Measurements from ENCODE around the gene AOPEP.

AOPEP gene

DNA sequence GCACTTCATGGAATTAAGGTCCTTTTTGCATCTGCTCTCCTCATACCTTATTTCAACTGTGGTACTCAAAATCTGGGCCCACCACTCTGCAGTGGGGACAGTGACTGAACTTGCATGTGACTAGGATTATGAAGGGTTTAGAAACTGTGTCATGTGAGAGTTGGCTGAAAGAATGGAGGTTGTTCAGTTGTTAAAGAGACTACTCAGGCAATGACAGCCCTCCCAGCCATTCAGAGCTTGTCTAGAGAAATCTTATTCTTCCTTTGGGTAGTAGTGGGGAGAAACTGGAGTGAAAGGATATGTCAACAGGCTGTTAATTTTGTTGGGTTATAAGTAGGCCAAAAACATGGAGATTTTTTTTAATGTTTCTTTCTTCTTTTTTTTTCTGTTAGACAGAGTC is 10.3 kb downstream of the AOPEP start:
- no peak overlapping the region for H3K27ac Mint-ChIP-seq
- H3K36me3 Mint-ChIP-seq (ENCODE audit: low read depth): peaks cover 9% of the 10 kb centered on the region
- no peaks in the 10 kb centered on the region for H3K9me3 Mint-ChIP-seq
- H3K4me1 Mint-ChIP-seq (ENCODE audit: low read depth): peaks cover 4% of the 10 kb centered on the region
- H3K27me3 Mint-ChIP-seq: no peaks in the 10 kb centered on the region
- no peak overlapping the region for H3K4me3 Mint-ChIP-seq

GRCh38 chr9:94740145-94740840 is 13.8 kb downstream of the AOPEP start:
- no peaks in the 10 kb centered on the region for H3K27me3 Mint-ChIP-seq
- H3K27ac Mint-ChIP-seq: no peak overlapping the region
- H3K4me3 Mint-ChIP-seq: no peak overlapping the region
- H3K9me3 Mint-ChIP-seq: no peaks in the 10 kb centered on the region
- peaks cover 4% of the 10 kb centered on the region for H3K4me1 Mint-ChIP-seq (ENCODE audit: low read depth)
- H3K36me3 Mint-ChIP-seq (ENCODE audit: low read depth): peaks cover 16% of the 10 kb centered on the region

- Mint-ChIP-seq H3K4me3 (no peak overlapping the region), H3K27me3 (no peaks in the 10 kb centered on the region), H3K4me1 (ENCODE audit: low read depth) (peaks cover 4% of the 10 kb centered on the region), H3K27ac (no peak overlapping the region), H3K36me3 (ENCODE audit: low read depth) (peaks cover 21% of the 10 kb centered on the region), H3K9me3 (no peaks in the 10 kb centered on the region)
Measured at GRCh38 chr9:94741866-94742265, 15.4 kb downstream of the AOPEP start.

- no peaks in the 10 kb centered on the region for H3K27me3 Mint-ChIP-seq
- H3K4me1 Mint-ChIP-seq (ENCODE audit: low read depth): peaks cover 4% of the 10 kb centered on the region
- no peak overlapping the region for H3K4me3 Mint-ChIP-seq
- H3K27ac Mint-ChIP-seq: no peak overlapping the region
- H3K36me3 Mint-ChIP-seq (ENCODE audit: low read depth): peaks cover 30% of the 10 kb centered on the region
- H3K9me3 Mint-ChIP-seq: no peaks in the 10 kb centered on the region
Measured at GRCh38 chr9:94743035-94743954, 16.8 kb downstream of the AOPEP start.

- Mint-ChIP-seq H3K4me1 (ENCODE audit: low read depth) (no peaks in the 10 kb centered on the region), H3K27me3 (no peaks in the 10 kb centered on the region), H3K9me3 (no peaks in the 10 kb centered on the region), H3K27ac (no peak overlapping the region), H3K36me3 (ENCODE audit: low read depth) (peaks cover 47% of the 10 kb centered on the region), H3K4me3 (no peak overlapping the region)
Measured at GRCh38 chr9:94745806-94746540, 19.5 kb downstream of the AOPEP start.

- Mint-ChIP-seq H3K36me3 (ENCODE audit: low read depth) (peaks cover 50% of the 10 kb centered on the region), H3K27ac (no peak overlapping the region), H3K9me3 (no peaks in the 10 kb centered on the region), H3K4me3 (no peak overlapping the region), H3K4me1 (ENCODE audit: low read depth) (no peaks in the 10 kb centered on the region), H3K27me3 (no peaks in the 10 kb centered on the region)
Measured at GRCh38 chr9:94746541-94747370, 20.3 kb downstream of the AOPEP start.

- no peaks in the 10 kb centered on the region for H3K27me3 Mint-ChIP-seq
Measured at GRCh38 chr9:94754976-94755475, 28.5 kb downstream of the AOPEP start.

DNA sequence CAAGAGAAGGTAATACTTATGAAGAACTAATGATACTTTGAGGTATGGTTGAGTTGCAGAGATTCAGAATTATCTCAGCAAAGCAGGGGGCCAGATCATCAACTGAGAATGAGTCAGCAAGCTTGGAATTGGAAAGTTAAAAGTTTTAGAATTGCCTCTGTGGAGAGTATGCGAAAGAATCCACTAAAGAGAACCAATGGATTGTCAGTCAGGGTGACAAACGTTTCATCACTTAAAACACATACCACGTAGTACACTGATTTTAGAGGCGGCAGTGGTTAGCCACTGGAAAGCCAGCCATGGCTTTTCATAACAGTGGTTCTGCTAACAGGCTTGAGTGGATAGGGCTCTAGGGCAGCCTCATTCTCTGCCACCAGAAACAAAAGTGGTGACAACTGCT is 30.7 kb downstream of the AOPEP start:
- H3K9me3 Mint-ChIP-seq: no peaks in the 10 kb centered on the region
- H3K27ac Mint-ChIP-seq: no peak overlapping the region
- H3K36me3 Mint-ChIP-seq (ENCODE audit: low read depth): peaks cover 22% of the 10 kb centered on the region
- H3K4me3 Mint-ChIP-seq: no peak overlapping the region
- peaks cover 9% of the 10 kb centered on the region for H3K4me1 Mint-ChIP-seq (ENCODE audit: low read depth)
- H3K27me3 Mint-ChIP-seq: no peaks in the 10 kb centered on the region

More at GRCh38 chr9:94754976-94755475, 28.5 kb downstream of the AOPEP start:
- H3K9me3 Mint-ChIP-seq: no peaks in the 10 kb centered on the region
- H3K27ac Mint-ChIP-seq: no peak overlapping the region
- no peak overlapping the region for H3K4me3 Mint-ChIP-seq
- no peaks in the 10 kb centered on the region for H3K4me1 Mint-ChIP-seq (ENCODE audit: low read depth)
- peaks cover 13% of the 10 kb centered on the region for H3K36me3 Mint-ChIP-seq (ENCODE audit: low read depth)

GRCh38 chr9:94758031-94758430 is 31.5 kb downstream of the AOPEP start:
- H3K27ac Mint-ChIP-seq: no peak overlapping the region
- H3K36me3 Mint-ChIP-seq (ENCODE audit: low read depth): peaks cover 19% of the 10 kb centered on the region
- no peaks in the 10 kb centered on the region for H3K27me3 Mint-ChIP-seq
- H3K4me3 Mint-ChIP-seq: no peak overlapping the region
- H3K4me1 Mint-ChIP-seq (ENCODE audit: low read depth): peaks cover 9% of the 10 kb centered on the region
- no peaks in the 10 kb centered on the region for H3K9me3 Mint-ChIP-seq

DNA sequence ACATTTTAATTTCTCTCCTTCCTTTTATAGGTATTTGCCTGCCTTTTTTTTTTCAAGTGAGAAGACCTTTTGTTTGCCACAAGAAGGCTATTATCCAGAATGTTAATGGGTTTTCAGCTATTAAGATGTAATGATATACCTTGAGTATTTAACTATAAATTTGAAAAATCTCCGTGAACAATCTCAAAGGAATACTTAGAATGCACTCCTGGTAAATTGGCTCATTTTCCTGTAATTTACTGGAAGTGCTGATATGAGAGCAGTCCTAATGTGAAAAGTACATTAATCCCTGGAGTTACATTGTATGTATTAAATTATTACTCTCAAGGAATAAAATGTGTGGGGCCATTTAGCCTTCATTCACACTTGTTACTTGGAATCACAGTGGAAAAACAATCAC is 32.4 kb downstream of the AOPEP start:
- peaks cover 22% of the 10 kb centered on the region for H3K36me3 Mint-ChIP-seq (ENCODE audit: low read depth)
- no peaks in the 10 kb centered on the region for H3K9me3 Mint-ChIP-seq
- peaks cover 9% of the 10 kb centered on the region for H3K4me1 Mint-ChIP-seq (ENCODE audit: low read depth)
- H3K4me3 Mint-ChIP-seq: no peak overlapping the region
- H3K27ac Mint-ChIP-seq: no peak overlapping the region
- no peaks in the 10 kb centered on the region for H3K27me3 Mint-ChIP-seq

DNA sequence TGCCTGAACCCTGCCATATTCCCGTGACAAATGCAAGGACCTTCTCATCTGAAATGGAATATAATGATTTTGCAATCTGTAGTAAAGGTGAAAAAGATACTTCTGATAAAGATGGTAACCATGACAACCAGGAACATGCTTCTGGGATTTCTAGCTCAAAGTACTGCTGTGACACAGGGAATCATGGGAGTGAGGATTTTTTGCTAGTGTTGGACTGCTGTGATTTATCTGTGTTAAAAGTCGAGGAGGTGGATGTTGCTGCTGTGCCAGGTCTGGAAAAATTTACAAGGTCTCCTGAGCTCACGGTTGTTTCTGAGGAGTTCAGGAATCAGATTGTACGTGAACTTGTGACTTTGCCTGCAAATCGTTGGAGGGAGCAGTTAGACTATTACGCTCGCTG is 33.5 kb downstream of the AOPEP start:
- Mint-ChIP-seq H3K9me3 (no peaks in the 10 kb centered on the region), H3K4me3 (no peak overlapping the region), H3K27ac (no peak overlapping the region), H3K36me3 (ENCODE audit: low read depth) (peaks cover 25% of the 10 kb centered on the region), H3K4me1 (ENCODE audit: low read depth) (peaks cover 9% of the 10 kb centered on the region), H3K27me3 (no peaks in the 10 kb centered on the region)

DNA sequence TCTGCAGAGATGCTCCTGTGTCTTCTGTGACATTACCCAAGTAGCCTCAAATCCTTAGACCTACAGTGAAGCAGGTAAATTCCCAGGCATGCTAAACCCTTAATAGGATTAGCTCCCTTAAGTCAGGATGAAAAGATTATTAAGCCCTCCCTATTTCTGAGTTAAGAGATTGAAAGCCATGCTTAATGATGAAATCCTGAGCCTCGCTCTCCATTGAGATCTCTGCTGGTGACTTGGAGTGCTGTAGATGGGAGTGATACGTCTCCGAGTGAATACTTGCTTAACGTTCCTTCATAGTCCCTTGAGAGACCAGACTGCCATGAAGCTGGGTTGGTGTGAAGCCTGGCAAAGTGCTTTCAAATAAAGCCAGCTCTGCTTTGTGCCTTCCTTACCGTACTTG is 34.2 kb downstream of the AOPEP start:
- Mint-ChIP-seq H3K4me1 (ENCODE audit: low read depth) (peaks cover 9% of the 10 kb centered on the region), H3K9me3 (no peaks in the 10 kb centered on the region), H3K4me3 (no peak overlapping the region), H3K27me3 (no peaks in the 10 kb centered on the region), H3K36me3 (ENCODE audit: low read depth) (peaks cover 26% of the 10 kb centered on the region), H3K27ac (no peak overlapping the region)

DNA sequence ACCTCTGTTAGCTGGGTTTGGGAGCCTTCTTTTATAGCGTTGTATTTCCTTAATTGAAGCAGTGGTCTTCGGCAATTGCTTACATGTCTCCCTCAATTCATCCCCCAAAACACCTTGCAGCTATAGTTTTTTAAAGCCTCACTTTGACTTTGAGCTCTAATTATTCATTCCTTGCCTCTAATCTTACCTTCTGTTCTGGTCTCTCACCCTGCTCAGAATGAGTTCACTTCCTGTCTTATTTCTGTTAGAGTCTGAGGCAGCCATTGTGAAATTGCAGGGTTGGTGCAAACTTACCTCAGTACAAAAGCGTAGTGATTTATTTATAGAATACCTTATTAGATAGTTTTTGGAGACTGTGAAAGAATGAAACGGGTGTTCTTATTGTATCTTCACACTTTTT is 35.0 kb downstream of the AOPEP start:
- Mint-ChIP-seq H3K27ac (no peak overlapping the region), H3K4me3 (no peak overlapping the region), H3K4me1 (ENCODE audit: low read depth) (peaks cover 9% of the 10 kb centered on the region), H3K27me3 (no peaks in the 10 kb centered on the region), H3K9me3 (no peaks in the 10 kb centered on the region), H3K36me3 (ENCODE audit: low read depth) (peaks cover 30% of the 10 kb centered on the region)

Measured in stimulated activated naive CD8-positive, alpha-beta T cell treated with anti-CD3 and anti-CD28 coated beads, Interleukin-15, Interleukin-2, amounts not matched to agents 100 ng/mL and 50 ng/mL, for 24 hours (primary cell).